A172 (cell line): ENCODE measurements around the gene COL8A2. TPM values are rescaled to one million over a fixed set of nuclear protein-coding genes. Genes with fewer than 3 reads are reported as not detected.

ENCODE experiments used
- DNase-seq: peaks from one replicate; pipeline ENCODE4 v3.0.0-alpha.2; 2015; ENCODE audit warnings: low spot score
- total RNA-seq: library from RNA; depleted of rRNA; stranded (reverse); fragments of >200 nt; shearing (Covaris generic); gene quantifications from 2 replicates; pipeline ENCODE4 v1.2.3, GENCODE V29; 2014

COL8A2 gene
- total RNA-seq, 1 experiment from 2014 or later, result 0.72 TPM

DNA sequence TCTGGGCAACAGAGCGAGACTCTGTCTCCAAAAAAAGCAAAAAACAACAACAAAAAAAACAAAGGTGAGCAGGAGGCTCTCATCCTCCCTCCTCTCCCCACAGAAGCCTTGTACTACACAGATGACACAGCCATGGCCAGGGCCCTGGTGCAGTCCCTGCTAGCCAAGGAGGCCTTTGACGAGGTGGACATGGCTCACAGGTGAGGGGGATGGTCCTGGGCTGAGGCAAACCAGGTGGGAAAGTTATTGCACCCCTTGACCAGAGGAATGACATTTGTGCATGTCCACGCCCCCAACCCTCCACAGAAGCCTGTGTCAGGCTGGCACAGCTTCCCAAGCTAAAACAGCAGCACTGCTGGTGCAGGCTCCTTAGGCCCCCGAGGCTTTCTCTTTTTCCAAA lies 33.9 kb downstream of the COL8A2 start:
- DNase-seq, result no peak

DNA sequence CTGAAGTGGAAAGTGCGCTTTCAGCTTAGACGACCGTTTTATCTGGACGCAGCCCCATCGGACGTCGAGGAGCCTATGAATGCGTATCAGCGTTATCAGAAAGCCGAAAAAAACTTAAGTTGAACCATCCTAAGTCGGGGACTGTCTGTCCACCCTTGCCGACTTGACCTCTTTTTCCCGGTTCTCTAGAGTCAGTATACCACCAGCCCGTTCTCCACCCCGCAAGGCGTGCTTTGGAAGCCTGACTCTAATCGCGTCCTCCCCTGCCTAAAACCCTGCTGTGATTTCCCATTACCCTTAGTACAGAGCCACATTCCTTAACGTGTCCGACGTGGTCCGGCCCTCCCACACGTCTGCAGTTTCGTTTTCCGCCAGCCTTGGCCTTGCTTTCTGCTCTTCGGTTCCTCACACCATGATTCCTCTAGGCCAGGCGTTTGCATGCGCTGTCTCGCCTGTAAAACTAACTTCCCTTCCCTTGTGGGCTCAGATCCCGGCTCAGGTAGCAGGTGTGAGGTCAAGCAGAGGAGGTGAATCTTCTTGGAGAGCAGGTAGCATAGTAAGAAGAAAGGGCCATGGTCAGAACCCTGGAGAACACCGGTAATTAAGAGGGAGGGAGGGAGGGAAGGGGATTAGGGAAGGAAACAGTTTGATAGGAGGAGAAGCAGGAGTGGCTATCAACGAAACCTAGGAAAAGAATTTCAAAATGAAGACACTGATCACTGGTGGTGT lies 35.5 kb downstream of the COL8A2 start:
- DNase-seq, result peak; percentile 10

DNA sequence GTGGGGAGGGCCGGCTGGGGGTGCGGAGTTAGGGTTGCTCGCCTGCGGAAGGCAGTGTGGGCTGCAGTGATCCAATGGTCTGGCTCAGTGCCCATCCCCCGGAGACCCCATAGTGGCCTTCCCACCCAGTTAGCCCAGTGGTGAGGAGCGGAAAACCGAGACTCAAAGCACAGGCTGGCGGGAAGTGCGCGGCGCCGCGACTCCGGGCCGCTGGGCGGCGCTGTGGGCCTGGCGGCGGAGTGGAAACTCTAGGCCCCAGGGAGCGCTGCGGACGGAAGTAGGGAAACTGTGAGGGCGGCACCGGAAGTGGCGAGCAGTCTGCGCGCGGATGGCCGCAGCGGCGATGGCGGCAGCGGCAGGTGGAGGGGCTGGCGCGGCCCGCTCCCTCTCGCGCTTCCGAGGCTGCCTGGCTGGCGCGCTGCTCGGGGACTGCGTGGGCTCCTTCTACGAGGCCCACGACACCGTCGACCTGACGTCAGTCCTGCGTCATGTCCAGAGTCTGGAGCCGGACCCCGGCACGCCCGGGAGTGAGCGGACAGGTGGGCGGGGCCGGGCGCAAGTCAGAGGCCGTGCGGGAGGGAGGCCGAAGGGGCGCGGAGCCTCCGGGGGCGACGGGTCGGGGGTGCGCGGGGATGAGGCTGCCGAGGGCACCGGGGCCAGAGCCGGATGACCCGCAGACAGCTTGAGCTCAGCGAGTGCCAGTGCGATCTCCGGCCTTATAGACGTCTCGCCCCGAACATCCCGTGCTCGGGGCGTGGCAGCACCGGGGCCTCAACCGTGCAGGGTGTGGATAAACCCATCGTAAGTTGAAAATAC lies 36.2 kb downstream of the COL8A2 start, which contains the start of gene ADPRS:
Gene ADPRS (plus strand): TSS at position 316 of the 816 bp plus-strand sequence. CDS start 13 bp downstream, at position 329.
- DNase-seq, result peak; percentile 64

- no peak for DNase-seq
These were observed 36.8 kb downstream of the COL8A2 start for GRCh38 chr1:36088265-36088576.

DNA sequence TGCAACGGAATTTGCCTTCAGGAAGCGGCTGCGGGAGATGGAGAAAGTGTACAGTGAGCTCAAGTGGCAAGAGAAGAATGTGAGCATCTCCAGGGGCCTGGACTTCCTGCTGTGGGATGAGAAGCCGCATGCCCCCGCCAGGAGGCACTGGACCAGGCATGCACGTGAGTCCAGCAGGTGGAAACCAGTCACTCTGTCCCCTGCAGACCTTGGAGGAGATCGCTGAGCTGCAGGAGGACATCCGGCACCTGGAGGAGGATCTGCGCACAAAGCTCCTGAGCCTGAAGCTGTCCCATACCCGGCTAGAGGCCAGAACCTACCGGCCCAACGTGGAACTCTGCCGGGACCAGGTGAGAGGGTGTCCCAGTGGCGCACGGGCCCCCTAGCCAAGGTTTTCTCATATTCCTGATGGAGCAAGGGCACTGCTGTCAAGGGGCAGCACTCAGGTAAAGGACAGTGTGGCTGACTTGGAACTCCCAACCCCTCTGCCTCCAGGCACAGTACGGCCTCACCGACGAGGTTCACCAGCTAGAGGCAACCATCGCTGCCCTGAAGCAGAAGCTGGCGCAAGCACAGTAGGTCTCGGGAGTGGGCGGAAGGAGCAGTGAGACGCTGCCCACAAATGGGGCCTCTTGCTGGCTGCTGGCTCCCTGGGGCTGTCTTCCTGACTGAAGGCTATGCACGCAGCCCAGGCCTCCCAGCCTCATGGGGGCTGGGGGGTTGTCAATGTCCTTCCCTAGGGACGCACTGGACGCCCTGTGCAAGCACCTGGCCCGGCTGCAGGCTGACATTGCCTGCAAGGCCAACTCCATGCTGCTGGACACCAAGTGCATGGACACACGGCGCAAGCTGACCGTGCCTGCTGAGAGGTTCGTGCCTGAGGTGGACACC lies 37.5 kb downstream of the COL8A2 start:
- DNase-seq, result no peak

- DNase-seq, result no peak
These were observed 38.3 kb downstream of the COL8A2 start for GRCh38 chr1:36086529-36087232.

DNA sequence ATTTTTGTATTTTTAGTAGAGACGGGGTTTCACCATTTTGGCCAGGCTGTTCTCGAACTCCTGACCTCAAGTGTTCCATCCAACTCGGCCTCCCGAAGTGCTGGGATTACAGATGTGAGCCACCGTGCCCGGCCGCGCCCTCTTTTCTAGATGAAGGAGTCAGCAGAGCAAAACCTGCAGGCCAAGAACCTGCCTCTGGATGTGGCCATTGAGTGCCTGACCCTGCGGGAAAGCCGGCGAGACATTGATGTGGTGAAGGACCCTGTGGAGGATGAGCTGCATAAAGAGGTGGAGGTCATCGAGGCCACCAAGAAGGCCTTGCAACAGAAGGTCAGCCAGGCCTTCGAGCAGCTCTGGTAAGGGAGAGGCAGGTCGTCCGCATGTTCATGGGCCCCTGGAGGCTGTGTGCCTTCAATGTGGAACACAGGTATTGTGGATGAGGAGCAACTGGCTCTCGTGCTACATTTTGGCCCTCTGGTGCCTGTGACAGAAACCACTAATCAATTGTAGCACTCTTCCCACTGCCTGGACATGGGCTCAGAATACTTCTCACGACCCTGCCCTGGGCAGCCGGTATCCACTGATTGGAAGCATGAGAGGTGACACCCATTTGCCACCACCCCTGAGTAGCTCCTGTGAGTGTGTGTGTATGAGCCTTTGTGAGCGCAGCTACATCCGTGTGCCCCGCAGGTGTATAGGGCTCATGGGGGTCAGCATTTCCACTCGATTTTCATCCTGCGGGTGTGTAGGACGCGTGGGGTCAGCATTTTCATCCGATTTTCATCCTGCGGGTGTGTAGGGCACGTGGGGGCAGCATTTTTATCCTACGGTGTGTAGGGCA lies 39.1 kb downstream of the COL8A2 start:
- no peak for DNase-seq

GRCh38 chr1:36085126-36085525 lies 39.9 kb downstream of the COL8A2 start:
- DNase-seq, result no peak

DNA sequence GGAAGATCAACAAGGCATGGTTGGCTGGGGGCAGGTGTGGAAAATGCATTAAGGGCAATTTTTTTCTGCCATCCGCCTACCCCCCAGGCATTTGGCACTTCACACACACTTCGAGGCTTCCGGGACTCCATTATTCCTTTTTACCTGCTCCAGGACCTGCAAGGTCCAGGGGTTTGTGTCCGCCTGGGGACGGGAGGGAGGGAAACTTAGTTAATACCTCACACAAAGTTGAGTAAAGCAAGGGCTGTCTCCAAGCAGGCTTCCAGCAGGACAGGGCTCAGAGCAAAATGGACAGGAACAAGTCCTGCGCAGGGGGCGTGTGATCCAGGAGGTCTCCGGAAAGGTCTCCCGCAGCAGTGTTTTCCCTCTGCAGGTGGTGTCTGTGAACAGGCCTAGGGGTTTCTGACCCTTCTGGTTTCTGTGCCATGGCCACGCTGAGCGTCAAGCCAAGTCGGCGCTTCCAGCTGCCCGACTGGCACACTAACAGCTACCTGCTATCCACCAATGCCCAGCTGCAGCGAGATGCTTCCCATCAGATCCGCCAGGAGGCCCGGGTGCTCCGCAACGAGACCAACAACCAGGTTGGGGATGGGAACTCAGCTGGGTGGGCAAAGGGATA lies 40.4 kb downstream of the COL8A2 start:
- no peak for DNase-seq

GRCh38 chr1:36083635-36084496 lies 41.2 kb downstream of the COL8A2 start, which contains the start of gene TEKT2:
Gene TEKT2 (plus strand): TSS chr1:36084094. CDS start chr1:36084922, 828 bp downstream.
- DNase-seq, result no peak

- no peak for DNase-seq
These were observed 41.8 kb downstream of the COL8A2 start for GRCh38 chr1:36083219-36083618.

DNA sequence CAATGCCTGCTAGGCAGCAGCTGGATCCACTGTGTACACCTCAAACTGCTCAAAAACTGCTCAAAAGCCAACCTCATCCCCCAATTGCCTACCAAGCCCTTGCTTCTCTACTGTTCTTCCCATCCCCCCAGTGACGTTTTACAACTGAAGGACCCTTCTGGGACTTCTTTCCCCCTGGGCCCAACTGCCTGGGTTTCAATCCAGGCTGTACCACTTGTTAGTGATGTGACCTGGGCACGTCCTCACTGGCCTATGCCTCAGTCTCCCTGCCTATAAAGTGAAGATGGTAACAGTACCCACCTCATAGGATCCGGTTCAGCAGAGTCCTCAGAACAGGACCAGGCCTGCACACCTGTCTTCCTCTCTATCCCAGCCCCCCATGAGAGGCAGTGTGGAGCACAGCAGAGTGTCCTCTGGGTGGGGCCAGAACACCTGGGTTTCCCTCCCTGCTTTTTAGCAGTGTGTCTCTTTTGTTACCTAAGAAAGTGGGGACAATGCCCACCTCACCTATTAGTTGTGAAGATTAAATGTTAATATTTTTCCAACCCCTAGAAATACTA lies 43.0 kb downstream of the COL8A2 start:
- no peak for DNase-seq

DNA sequence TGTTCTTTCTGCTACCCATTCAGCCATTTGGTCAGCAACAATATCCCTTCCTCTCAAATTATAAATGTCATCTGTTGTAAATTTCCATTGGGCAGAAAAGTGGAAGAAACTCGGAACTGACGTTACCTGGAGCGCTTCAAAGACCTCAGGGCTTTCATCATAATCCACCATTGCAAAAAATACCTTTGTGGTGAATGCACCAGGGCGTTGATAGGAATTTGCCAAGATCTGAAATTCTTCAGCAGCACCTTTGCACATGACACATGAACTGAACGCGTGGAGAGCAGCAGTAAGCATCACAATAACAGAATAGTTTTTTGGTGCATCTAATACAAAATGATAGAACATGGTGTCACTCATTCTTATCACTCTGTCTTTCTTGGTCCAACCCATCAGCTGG lies 44.2 kb downstream of the COL8A2 start:
- no peak for DNase-seq

GRCh38 chr1:36080236-36080635 lies 44.8 kb downstream of the COL8A2 start:
- no peak for DNase-seq

DNA sequence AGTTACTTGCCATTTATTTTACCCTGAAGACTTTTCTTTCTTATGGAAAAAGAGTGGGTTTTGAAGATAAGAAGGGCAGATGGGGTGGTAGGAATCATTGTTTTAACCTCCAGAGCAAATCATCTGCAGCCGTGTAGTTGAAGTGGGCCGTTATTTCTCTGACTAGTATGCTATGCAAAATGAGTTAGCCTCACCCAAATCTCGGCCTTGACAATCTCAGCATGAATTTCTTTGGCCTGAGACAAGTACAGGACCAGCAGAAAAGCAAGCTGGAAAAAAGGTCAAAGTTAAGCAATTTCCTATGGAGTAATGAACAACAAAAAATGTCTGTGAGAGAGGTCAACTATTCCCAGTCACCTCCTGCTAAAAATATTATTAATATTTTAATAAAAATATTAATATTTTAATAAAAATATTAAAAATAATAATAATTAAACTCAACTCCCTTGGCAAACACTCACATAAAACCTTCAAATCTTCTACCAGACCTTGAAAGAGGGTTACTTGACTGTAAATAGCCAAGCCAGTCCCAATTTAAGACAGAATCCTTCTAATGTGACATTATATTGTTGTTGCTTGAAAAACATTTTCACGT lies 47.9 kb downstream of the COL8A2 start:
- no peak for DNase-seq

GRCh38 chr1:36070349-36070748 lies 54.7 kb downstream of the COL8A2 start:
- no peak for DNase-seq

GRCh38 chr1:36068866-36069265 lies 56.2 kb downstream of the COL8A2 start:
- DNase-seq, result no peak

GRCh38 chr1:36067871-36068270 lies 57.2 kb downstream of the COL8A2 start:
- no peak for DNase-seq
